C4-2B (cell line): ENCODE measurements around the gene F11R.
"Not testable (repeated sequence)": the region's sequence is repeated elsewhere in the genome, so short reads cannot be mapped to it uniquely, and the experiment has no call there.

ENCODE experiments used
- ZFX ChIP-seq: fragments of 450-650 bp; IDR thresholded peaks from 2 replicates; pipeline ENCODE4 v1.6.1; 2017
- TF ChIP-seq, protein P1 (sequence below): fragments of 450-650 bp; conservative IDR thresholded peaks from 2 replicates; pipeline ENCODE4 v1.5.1; 2017; ENCODE audit warnings: mild to moderate bottlenecking

DNA sequence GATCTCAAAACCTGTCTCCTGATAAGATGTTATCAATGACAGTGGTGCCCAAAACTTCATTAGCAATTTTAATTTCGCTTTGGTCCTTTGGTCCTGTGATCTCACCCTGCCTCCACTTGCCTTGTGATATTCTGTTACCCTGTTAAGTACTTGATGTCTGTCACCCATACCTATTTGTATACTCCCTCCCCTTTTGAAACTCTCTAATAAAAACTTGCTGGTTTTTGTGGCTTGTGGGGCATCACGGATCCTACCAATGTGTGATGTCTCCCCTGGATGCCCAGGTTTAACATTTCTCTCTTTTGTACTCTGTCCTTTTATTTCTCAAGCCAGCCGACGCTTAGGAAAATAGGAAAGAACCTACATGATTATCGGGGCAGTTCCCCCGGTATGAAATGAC is 43.0 kb upstream of the F11R start:
- TF ChIP-seq, protein P1, sequence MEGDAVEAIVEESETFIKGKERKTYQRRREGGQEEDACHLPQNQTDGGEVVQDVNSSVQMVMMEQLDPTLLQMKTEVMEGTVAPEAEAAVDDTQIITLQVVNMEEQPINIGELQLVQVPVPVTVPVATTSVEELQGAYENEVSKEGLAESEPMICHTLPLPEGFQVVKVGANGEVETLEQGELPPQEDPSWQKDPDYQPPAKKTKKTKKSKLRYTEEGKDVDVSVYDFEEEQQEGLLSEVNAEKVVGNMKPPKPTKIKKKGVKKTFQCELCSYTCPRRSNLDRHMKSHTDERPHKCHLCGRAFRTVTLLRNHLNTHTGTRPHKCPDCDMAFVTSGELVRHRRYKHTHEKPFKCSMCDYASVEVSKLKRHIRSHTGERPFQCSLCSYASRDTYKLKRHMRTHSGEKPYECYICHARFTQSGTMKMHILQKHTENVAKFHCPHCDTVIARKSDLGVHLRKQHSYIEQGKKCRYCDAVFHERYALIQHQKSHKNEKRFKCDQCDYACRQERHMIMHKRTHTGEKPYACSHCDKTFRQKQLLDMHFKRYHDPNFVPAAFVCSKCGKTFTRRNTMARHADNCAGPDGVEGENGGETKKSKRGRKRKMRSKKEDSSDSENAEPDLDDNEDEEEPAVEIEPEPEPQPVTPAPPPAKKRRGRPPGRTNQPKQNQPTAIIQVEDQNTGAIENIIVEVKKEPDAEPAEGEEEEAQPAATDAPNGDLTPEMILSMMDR: not testable (repeated sequence)
- TF ChIP-seq ZFX: not testable (repeated sequence)
